ENCODE results near the gene AGAP1. TPM values are rescaled to one million over a fixed set of nuclear protein-coding genes. Genes with fewer than 3 reads are reported as not detected.

AGAP1 gene
- total and polyA plus RNA-seq, 4 donors: 2.0 to 8.5 (median 5.4) TPM

- no peaks in the 10 kb centered on the region for H3K9me3 ChIP-seq (ENCODE audit: control insufficient read depth in 4 of 4, low read length in 3 of 4)
- no peaks in the 10 kb centered on the region for H3K27me3 ChIP-seq (ENCODE audit: control insufficient read depth in 4 of 4, insufficient read depth in 4 of 4, low read length in 3 of 4)
- DNase-seq (ENCODE audit: low spot score): no peak
- H3K27ac ChIP-seq (ENCODE audit: low read depth in 1 of 2, low read length in 2 of 2): no peak overlapping the region
- H3K4me1 ChIP-seq (ENCODE audit: control insufficient read depth in 4 of 4, insufficient read depth in 4 of 4, low read length in 3 of 4): peaks cover 0 to 9% (median 4%) of the 10 kb centered on the region in 4 donors
- WGBS: 89% methylated on average over 11 of the region's 11 CpGs
- TF ChIP-seq TAF1 (conservative IDR thresholded peaks at IDR 0.05) (no peak), RXRA (IDR thresholded peaks at IDR 0.05) (no peak), ATF3 (IDR thresholded peaks at IDR 0.05) (no peak), FOXA1 (IDR thresholded peaks at IDR 0.05) (no peak), FOXA2 (IDR thresholded peaks at IDR 0.05) (no peak), SP1 (IDR thresholded peaks at IDR 0.05) (no peak), RAD21 (IDR thresholded peaks at IDR 0.05) (no peak), HNF4A (conservative IDR thresholded peaks at IDR 0.05) (no peak), EGR1 (IDR thresholded peaks at IDR 0.05; ENCODE audit: low read depth in 2 of 2) (no peak), JUND (IDR thresholded peaks at IDR 0.05) (no peak), REST (IDR thresholded peaks at IDR 0.05) (no peak), MAX (IDR thresholded peaks at IDR 0.05) (no peak), CTCF (IDR thresholded peaks at IDR 0.05; ENCODE audit: low read depth, low read length, missing input control) (no peak), ZBTB33 (IDR thresholded peaks at IDR 0.05) (no peak), GABPA (IDR thresholded peaks at IDR 0.05 in 1 of 2, conservative IDR thresholded peaks at IDR 0.05 in 1 of 2) (no peak), HNF4G (IDR thresholded peaks at IDR 0.05) (no peak)
- no peaks in the 10 kb centered on the region for H3K36me3 ChIP-seq (ENCODE audit: control insufficient read depth in 4 of 4, insufficient read depth in 3 of 4, low read depth in 1 of 4, low read length in 3 of 4)
- no peak overlapping the region for H3K9ac ChIP-seq (ENCODE audit: low read depth in 1 of 2, low read length in 2 of 2)
- no peak overlapping the region for H3K4me3 ChIP-seq (ENCODE audit: low read depth in 1 of 3, low read length in 3 of 3)
Observed at GRCh38 chr2:235677937-235678336, 184.1 kb downstream of the AGAP1 start.

GRCh38 chr2:235678712-235679111 is 184.9 kb downstream of the AGAP1 start:
- no peak for DNase-seq (ENCODE audit: low spot score)
- 97% methylated on average over 10 of the region's 10 CpGs for WGBS
- no peak overlapping the region for H3K27ac ChIP-seq (ENCODE audit: low read depth in 1 of 2, low read length in 2 of 2)
- no peaks in the 10 kb centered on the region for H3K27me3 ChIP-seq (ENCODE audit: control insufficient read depth in 4 of 4, insufficient read depth in 4 of 4, low read length in 3 of 4)
- H3K4me1 ChIP-seq (ENCODE audit: control insufficient read depth in 4 of 4, insufficient read depth in 4 of 4, low read length in 3 of 4): peaks cover 0 to 9% (median 4%) of the 10 kb centered on the region in 4 donors
- H3K9ac ChIP-seq (ENCODE audit: low read depth in 1 of 2, low read length in 2 of 2): no peak overlapping the region
- no peak overlapping the region for H3K4me3 ChIP-seq (ENCODE audit: low read depth in 1 of 3, low read length in 3 of 3)
- no peaks in the 10 kb centered on the region for H3K9me3 ChIP-seq (ENCODE audit: control insufficient read depth in 4 of 4, low read length in 3 of 4)
- no peak for TF ChIP-seq TAF1 (conservative IDR thresholded peaks at IDR 0.05)
- no peak for TF ChIP-seq NR2F2 (IDR thresholded peaks at IDR 0.05)
- no peak for TF ChIP-seq HNF4G (IDR thresholded peaks at IDR 0.05)
- no peaks in the 10 kb centered on the region for H3K36me3 ChIP-seq (ENCODE audit: control insufficient read depth in 4 of 4, insufficient read depth in 3 of 4, low read depth in 1 of 4, low read length in 3 of 4)

Data from liver (tissue), 9 donors.